Ectodermal cell (in vitro differentiated cells): ENCODE data around the gene RTBDN.
"Not testable (repeated sequence)": the region's sequence is repeated elsewhere in the genome, so short reads cannot be mapped to it uniquely, and the experiment has no call there.

Experiments used
- H3K27ac ChIP-seq: 2 replicates; pipeline ENCODE4 v1.7.0; 2013; ENCODE audit warnings: mild to moderate bottlenecking, low read depth, low read length; ENCODE audit not compliant: insufficient read depth, poor library complexity, severe bottlenecking
- H3K27me3 ChIP-seq: 2 replicates; pipeline ENCODE4 v1.7.0; 2013; ENCODE audit warnings: mild to moderate bottlenecking, low read length; ENCODE audit not compliant: insufficient read depth, control insufficient read depth, poor library complexity, severe bottlenecking
- H3K36me3 ChIP-seq: one replicate; pipeline ENCODE4 v1.7.0; 2013; ENCODE audit warnings: low read length; ENCODE audit not compliant: control insufficient read depth, insufficient read depth
- H3K4me1 ChIP-seq: one replicate; pipeline ENCODE4 v1.7.0; 2013; ENCODE audit warnings: low read length; ENCODE audit not compliant: control insufficient read depth, insufficient read depth
- H3K4me3 ChIP-seq: 2 replicates; pipeline ENCODE4 v1.7.0; 2013; ENCODE audit warnings: low read depth, low read length, control low read depth; ENCODE audit not compliant: insufficient read depth
- H3K9me3 ChIP-seq: 2 replicates; pipeline ENCODE4 v1.7.0; 2013; ENCODE audit warnings: mild to moderate bottlenecking, low read length, moderate library complexity; ENCODE audit not compliant: control insufficient read depth
- WGBS, 2 experiments: methylation state at CpG; one replicate each; pipeline ENCODE4 v1.1.7; 2013; ENCODE audit warnings: missing lambda C conversion rate in 2 of 2; 5-methylcytosine and 5-hydroxymethylcytosine counted together

Gene RTBDN

DNA sequence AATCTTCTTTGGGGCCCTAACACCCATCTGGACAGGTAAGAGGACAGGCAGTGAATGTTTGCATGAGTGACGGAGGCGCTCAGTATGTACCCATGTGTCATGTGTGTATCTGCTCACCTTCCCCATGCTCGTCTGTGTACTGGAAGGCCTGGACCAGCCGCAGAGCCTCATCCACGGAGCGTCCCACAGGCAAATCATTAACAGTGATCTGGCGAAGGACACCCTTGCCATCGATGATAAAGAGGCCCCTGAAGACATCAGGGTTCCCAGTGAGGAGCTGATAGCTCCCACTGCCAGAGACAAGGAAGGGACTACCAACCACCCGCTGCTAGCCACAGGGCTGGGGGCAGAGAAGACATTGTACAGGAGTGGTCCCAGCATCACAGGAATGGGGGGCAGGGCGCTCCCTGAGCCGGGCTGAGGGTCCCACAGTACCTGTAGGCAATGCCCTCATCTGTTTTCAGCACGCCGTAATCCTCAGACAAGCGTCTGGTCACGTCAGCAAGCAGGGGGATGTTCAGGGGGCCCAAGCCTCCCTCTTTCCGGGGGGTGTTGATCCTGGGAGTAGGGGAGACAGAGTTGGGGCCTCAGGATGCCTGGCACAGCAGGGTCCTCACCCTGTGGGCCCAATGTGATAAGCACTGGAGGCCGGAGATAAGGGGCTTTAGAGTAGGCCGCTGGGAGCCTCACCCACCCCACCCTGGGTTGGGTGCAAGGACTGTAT lies 34.5 kb downstream of the RTBDN start:
- H3K36me3 ChIP-seq, result peaks cover 13% of the 10 kb centered on the region
- no peak overlapping the region for H3K27ac ChIP-seq
- WGBS, 2 experiments, result 95% methylated on average over 18 of the region's 18 CpGs
- H3K4me3 ChIP-seq, result no peak overlapping the region
- H3K9me3 ChIP-seq, result no peaks in the 10 kb centered on the region
- peaks cover 16% of the 10 kb centered on the region for H3K4me1 ChIP-seq
- H3K27me3 ChIP-seq, result peaks cover 9% of the 10 kb centered on the region

DNA sequence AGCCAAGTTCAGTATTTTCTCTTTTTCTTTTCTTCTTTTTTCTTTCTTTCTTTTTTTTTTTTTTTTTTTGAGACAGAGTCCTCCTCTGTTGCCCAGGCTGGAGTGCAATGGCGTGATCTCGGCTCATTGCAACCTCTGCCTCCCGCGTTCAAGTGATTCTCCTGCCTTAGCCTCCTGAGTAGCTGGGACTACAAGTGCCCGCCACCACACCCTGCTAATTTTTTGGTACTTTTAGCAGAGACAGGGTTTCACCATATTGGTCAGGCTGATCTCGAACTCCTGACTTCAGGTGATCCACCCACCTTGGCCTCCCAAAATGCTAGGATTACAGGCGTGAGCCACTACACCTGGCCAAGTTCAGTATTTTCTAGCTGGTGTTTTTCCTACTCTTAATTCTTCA lies 36.8 kb downstream of the RTBDN start:
- Histone ChIP-seq H3K36me3 (peaks cover 13% of the 10 kb centered on the region), H3K4me1 (peaks cover 25% of the 10 kb centered on the region), H3K27me3 (peaks cover 22% of the 10 kb centered on the region)
- not testable (repeated sequence) for H3K27ac ChIP-seq, H3K4me3 ChIP-seq, H3K9me3 ChIP-seq
- WGBS, 2 experiments, result 92 to 94% methylated on average over 7 of the region's 7 CpGs

DNA sequence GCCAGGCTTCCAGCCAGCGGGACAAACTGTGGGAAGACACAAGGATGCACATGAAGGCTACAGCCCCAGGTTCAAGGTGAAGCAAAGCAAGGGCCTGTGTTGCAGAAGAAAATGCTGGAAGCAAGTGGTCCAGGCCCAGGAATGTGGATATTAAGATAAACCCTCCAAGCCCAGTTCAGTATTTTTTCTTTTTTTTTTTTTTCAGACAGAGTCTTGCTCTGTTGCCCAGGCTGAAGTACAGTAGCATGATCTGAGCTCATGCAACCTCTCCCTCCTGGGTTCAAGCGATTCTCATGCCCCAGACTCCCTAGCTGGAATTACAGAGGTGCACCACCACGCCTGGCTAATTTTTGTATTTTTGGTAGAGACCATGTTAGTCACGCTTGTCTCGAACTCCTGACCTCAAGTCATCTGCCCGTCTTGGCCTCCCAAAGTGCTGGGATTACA lies 37.2 kb downstream of the RTBDN start:
- peaks cover 21% of the 10 kb centered on the region for H3K4me1 ChIP-seq
- no peaks in the 10 kb centered on the region for H3K9me3 ChIP-seq
- H3K27ac ChIP-seq, result no peak overlapping the region
- peaks cover 22% of the 10 kb centered on the region for H3K27me3 ChIP-seq
- no peak overlapping the region for H3K4me3 ChIP-seq
- H3K36me3 ChIP-seq, result peaks cover 13% of the 10 kb centered on the region
- WGBS, 2 experiments, result 94 to 96% methylated on average over 6 of the region's 6 CpGs

DNA sequence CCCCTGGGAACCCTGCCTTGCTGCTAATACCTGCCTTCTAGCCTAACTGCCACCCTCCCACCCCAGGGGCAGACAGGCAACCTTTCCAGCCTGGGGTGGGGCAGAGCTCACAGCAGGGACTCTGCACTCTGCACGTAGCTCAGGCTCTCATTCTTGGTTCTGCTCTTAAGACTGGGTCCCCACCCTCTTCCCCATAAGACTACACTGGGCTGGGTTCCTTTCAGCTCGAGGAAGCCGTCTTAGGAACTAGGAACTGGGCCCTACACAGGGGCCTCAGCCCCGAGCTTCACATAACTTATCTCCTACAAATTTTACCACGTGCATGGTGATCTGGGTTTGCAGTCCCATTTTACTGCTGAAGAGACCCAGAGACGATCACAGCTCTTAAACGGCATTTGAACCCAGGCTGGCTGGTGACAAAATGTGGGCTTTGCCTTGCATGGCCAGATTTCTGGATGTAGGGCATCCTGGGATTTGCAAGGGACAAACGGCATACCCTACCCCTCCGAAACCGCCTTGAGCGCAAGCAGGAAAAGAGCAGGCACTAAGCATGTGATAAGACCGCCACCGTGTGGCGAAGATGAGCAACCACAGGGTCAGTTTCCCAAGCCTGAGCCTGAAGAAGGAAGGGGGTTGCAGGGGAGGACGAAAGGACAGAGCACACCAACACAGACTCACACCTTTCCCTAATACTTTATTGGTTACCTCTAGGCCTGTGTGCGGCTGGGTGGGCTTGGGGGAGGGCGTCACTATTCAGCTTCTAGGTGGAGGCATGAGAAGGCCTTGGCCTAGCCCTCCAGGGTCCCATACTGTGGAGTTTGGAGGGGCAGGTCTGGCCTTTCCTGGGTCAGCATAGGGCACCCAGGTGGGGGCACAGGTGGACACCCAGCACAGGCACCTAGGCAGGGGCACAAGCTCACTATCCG lies 38.0 kb downstream of the RTBDN start:
- peaks cover 30% of the 10 kb centered on the region for H3K27me3 ChIP-seq
- no peak overlapping the region for H3K4me3 ChIP-seq
- H3K36me3 ChIP-seq, result peaks cover 13% of the 10 kb centered on the region
- no peak overlapping the region for H3K27ac ChIP-seq
- H3K4me1 ChIP-seq, result peaks cover 20% of the 10 kb centered on the region
- no peaks in the 10 kb centered on the region for H3K9me3 ChIP-seq
- 21 to 23% methylated on average over 17 to 18 of the region's 18 CpGs for WGBS, 2 experiments

DNA sequence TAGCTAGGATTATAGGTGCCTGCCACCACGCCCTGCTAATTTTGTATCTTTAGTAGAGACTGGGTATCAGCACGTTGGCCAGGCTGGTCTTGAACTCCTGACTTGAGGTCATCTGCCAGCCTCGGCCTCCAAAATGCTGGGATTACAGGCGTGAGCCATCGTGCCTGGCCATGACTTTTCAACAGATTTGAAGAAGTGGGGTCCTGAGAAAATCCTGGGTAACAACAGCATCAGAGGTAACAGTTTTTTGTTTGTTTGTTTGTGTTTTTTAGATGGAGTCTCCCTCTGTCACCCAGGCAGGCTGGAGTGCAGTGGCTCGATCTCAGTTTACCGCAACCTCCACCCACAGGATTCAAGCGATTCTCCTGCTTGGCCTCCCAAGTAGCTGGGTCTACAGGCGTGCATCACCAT lies 39.4 kb downstream of the RTBDN start:
- Histone ChIP-seq H3K36me3 (peaks cover 9% of the 10 kb centered on the region), H3K27ac (no peak overlapping the region), H3K4me3 (no peak overlapping the region), H3K4me1 (peaks cover 11% of the 10 kb centered on the region), H3K27me3 (peaks cover 42% of the 10 kb centered on the region), H3K9me3 (no peaks in the 10 kb centered on the region)
- WGBS, 2 experiments, result 94 to 95% methylated on average over 9 of the region's 9 CpGs

DNA sequence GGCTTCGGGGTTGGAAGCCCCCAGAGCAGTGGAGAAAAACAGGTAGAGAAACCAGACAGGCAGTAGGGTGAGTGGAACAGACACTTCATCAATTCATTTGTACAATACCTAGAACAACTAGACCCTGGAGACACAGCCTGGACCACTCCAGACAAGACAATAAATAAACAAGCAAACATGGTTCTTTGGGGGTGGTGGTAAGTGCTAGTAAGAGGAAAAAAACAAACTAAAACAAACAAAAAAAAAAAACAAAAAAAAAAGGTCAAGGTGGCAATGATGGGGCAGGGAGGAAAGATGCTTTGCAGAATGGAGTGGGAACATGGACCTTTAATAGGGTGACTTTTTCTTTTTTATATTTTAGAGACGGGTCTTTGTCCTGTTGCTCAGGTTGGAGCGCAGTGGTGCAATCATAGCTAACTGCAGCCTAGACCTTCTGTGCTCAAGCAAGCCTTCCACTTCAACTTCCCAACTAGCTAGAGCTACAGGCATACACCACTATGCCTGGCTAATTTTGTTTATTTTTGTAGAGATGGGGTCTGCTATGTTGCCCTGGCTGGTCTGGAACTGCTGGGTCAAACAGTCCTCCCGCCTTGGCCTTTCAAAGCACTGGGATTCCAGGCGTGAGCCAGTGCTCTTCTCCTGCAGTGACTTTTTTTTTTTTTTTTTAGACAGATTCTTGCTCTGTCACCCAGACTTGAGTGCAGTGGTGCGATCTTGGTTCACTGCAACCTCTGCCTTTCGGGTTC lies 40.0 kb downstream of the RTBDN start:
- no peaks in the 10 kb centered on the region for H3K9me3 ChIP-seq
- H3K27me3 ChIP-seq, result peaks cover 42% of the 10 kb centered on the region
- H3K4me3 ChIP-seq, result peak overlapping the region; percentile 54
- peaks cover 3% of the 10 kb centered on the region for H3K36me3 ChIP-seq
- no peak overlapping the region for H3K27ac ChIP-seq
- 75 to 84% methylated on average over 7 of the region's 7 CpGs for WGBS, 2 experiments
- peaks cover 10% of the 10 kb centered on the region for H3K4me1 ChIP-seq

DNA sequence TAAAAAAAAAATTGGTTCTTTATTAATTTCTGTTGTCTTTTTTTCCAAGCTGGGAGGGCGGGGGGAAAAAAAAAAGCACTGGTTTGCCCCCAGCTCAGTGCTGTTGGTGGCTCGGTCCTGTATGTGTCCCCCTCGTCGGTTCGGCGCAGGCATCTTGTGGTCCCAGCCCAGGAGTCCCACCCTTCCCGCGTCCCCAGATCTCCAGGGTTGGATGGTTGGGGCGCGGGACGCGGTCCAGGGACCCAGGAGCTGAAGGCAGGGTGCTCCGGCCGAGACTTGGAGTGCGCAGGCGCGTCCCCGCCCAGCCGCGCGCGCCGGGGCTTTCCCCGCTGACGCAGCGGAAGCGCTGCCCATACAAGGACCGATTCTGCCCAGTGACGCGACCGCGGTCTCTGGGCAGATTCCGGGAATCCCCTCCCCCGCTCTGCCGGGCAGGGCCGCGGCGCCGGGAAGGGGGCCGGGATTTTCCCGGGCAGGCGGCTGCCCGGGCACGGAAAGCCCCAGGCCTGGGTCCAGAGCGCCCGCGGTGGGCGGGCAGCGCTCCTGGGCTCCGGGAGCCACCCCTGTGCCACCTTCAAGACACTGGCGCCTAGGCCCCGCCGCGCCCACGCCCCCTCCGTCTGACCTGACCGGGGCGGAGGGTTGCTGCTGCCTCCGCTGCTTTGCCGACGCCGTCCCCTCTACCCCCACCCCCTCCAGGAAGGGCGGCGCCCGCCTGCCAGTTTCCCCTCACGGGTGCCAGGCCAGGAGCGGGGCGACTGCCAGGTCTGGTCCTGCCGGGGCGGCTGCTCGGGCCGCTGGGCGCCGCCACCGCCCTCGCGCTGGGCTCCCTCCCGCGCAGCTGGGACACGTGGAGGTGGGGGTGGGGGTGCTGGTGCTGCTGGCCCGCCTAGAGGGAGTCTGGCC lies 40.8 kb downstream of the RTBDN start:
- H3K27ac ChIP-seq, result no peak overlapping the region
- peaks cover 42% of the 10 kb centered on the region for H3K27me3 ChIP-seq
- no peaks in the 10 kb centered on the region for H3K36me3 ChIP-seq
- H3K4me1 ChIP-seq, result peaks cover 18% of the 10 kb centered on the region
- H3K4me3 ChIP-seq, result peak overlapping the region; percentile 54
- WGBS, 2 experiments, result 0 to 1% methylated on average over 81 of the region's 81 CpGs
- no peaks in the 10 kb centered on the region for H3K9me3 ChIP-seq

DNA sequence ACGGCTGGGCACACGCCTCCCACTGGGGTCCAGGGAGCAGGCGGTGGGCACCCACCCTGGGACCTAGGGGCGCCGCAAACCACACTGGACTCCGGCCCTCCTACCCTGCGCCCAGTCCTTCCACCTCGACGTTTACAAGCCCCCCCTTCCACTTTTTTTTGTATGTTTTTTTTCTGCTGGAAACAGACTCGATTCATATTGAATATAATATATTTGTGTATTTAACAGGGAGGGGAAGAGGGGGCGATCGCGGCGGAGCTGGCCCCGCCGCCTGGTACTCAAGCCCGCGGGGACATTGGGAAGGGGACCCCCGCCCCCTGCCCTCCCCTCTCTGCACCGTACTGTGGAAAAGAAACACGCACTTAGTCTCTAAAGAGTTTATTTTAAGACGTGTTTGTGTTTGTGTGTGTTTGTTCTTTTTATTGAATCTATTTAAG lies 41.5 kb downstream of the RTBDN start:
- peak overlapping the region; percentile 54 for H3K4me3 ChIP-seq
- peaks cover 42% of the 10 kb centered on the region for H3K27me3 ChIP-seq
- H3K9me3 ChIP-seq, result no peaks in the 10 kb centered on the region
- 3% methylated on average over 20 to 21 of the region's 22 CpGs for WGBS, 2 experiments
- peaks cover 25% of the 10 kb centered on the region for H3K4me1 ChIP-seq
- no peaks in the 10 kb centered on the region for H3K36me3 ChIP-seq
- no peak overlapping the region for H3K27ac ChIP-seq

DNA sequence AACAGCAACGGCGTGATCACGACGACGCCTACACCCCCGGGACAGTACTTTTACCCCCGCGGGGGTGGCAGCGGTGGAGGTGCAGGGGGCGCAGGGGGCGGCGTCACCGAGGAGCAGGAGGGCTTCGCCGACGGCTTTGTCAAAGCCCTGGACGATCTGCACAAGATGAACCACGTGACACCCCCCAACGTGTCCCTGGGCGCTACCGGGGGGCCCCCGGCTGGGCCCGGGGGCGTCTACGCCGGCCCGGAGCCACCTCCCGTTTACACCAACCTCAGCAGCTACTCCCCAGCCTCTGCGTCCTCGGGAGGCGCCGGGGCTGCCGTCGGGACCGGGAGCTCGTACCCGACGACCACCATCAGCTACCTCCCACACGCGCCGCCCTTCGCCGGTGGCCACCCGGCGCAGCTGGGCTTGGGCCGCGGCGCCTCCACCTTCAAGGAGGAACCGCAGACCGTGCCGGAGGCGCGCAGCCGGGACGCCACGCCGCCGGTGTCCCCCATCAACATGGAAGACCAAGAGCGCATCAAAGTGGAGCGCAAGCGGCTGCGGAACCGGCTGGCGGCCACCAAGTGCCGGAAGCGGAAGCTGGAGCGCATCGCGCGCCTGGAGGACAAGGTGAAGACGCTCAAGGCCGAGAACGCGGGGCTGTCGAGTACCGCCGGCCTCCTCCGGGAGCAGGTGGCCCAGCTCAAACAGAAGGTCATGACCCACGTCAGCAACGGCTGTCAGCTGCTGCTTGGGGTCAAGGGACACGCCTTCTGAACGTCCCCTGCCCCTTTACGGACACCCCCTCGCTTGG lies 42.1 kb downstream of the RTBDN start:
- peaks cover 42% of the 10 kb centered on the region for H3K27me3 ChIP-seq
- H3K4me3 ChIP-seq, result peak overlapping the region; percentile 54
- H3K9me3 ChIP-seq, result no peaks in the 10 kb centered on the region
- H3K36me3 ChIP-seq, result no peaks in the 10 kb centered on the region
- peaks cover 26% of the 10 kb centered on the region for H3K4me1 ChIP-seq
- 1 to 2% methylated on average over 84 of the region's 84 CpGs for WGBS, 2 experiments
- H3K27ac ChIP-seq, result no peak overlapping the region
